ENCODE results near the gene AKAP13. TPM values are rescaled to one million over a fixed set of nuclear protein-coding genes. Genes with fewer than 3 reads are reported as not detected.

Gene AKAP13
- total RNA-seq, 2 experiments from 2014 or later: 83.2 to 85.2 TPM

GRCh38 chr15:85365980-85366379, 14.4 kb upstream of the AKAP13 start:
- H3K36me3 Mint-ChIP-seq: no peaks in the 10 kb centered on the region
- no peak overlapping the region for H3K27ac Mint-ChIP-seq
- peaks cover 13% of the 10 kb centered on the region for H3K4me1 Mint-ChIP-seq
- no peak overlapping the region for H3K4me3 Mint-ChIP-seq
- DNase-seq: no peak
- H3K9me3 Mint-ChIP-seq: no peaks in the 10 kb centered on the region
- peaks cover 3% of the 10 kb centered on the region for H3K27me3 Mint-ChIP-seq

- Mint-ChIP-seq H3K4me3 (no peak overlapping the region), H3K27ac (no peak overlapping the region), H3K27me3 (no peaks in the 10 kb centered on the region), H3K36me3 (no peaks in the 10 kb centered on the region), H3K4me1 (peaks cover 12% of the 10 kb centered on the region), H3K9me3 (no peaks in the 10 kb centered on the region)
- no peak for DNase-seq
These were observed 12.7 kb upstream of the AKAP13 start for GRCh38 chr15:85367741-85368140.

- no peak for DNase-seq
- H3K9me3 Mint-ChIP-seq: no peaks in the 10 kb centered on the region
- H3K36me3 Mint-ChIP-seq: no peaks in the 10 kb centered on the region
- peaks cover 18% of the 10 kb centered on the region for H3K4me1 Mint-ChIP-seq
- no peak overlapping the region for H3K27ac Mint-ChIP-seq
- no peak overlapping the region for H3K4me3 Mint-ChIP-seq
- no peaks in the 10 kb centered on the region for H3K27me3 Mint-ChIP-seq
These were observed 5.6 kb upstream of the AKAP13 start for GRCh38 chr15:85374831-85375230.

- Mint-ChIP-seq H3K27me3 (no peaks in the 10 kb centered on the region), H3K27ac (no peak overlapping the region), H3K9me3 (no peaks in the 10 kb centered on the region), H3K4me1 (peaks cover 26% of the 10 kb centered on the region), H3K4me3 (no peak overlapping the region), H3K36me3 (peaks cover 4% of the 10 kb centered on the region)
- no peak for DNase-seq
These were observed 3.1 kb upstream of the AKAP13 start for GRCh38 chr15:85377269-85377668.

GRCh38 chr15:85377986-85378385, 2.4 kb upstream of the AKAP13 start:
- DNase-seq: no peak
- H3K4me1 Mint-ChIP-seq: peaks cover 33% of the 10 kb centered on the region
- H3K9me3 Mint-ChIP-seq: no peaks in the 10 kb centered on the region
- no peak overlapping the region for H3K27ac Mint-ChIP-seq
- H3K27me3 Mint-ChIP-seq: no peaks in the 10 kb centered on the region
- H3K36me3 Mint-ChIP-seq: peaks cover 8% of the 10 kb centered on the region
- no peak overlapping the region for H3K4me3 Mint-ChIP-seq

GRCh38 chr15:85379403-85380131, 836 bp upstream of the AKAP13 start:
- no peaks in the 10 kb centered on the region for H3K9me3 Mint-ChIP-seq
- H3K27me3 Mint-ChIP-seq: no peaks in the 10 kb centered on the region
- H3K4me3 Mint-ChIP-seq: peak overlapping the region; percentile 88
- peaks cover 8% of the 10 kb centered on the region for H3K36me3 Mint-ChIP-seq
- peaks cover 46% of the 10 kb centered on the region for H3K4me1 Mint-ChIP-seq
- DNase-seq: peak; percentile 69
- peak overlapping the region; percentile 96 for H3K27ac Mint-ChIP-seq

GRCh38 chr15:85380812-85381642, 624 bp downstream of the AKAP13 start:
- Mint-ChIP-seq H3K4me1 (peaks cover 51% of the 10 kb centered on the region), H3K27me3 (no peaks in the 10 kb centered on the region), H3K4me3 (peak overlapping the region; percentile 90), H3K27ac (peak overlapping the region; percentile 92), H3K36me3 (peaks cover 15% of the 10 kb centered on the region), H3K9me3 (no peaks in the 10 kb centered on the region)
- DNase-seq: peak; percentile 69

- peaks cover 51% of the 10 kb centered on the region for H3K4me1 Mint-ChIP-seq
- DNase-seq: no peak
- no peaks in the 10 kb centered on the region for H3K27me3 Mint-ChIP-seq
- H3K27ac Mint-ChIP-seq: peak overlapping the region; percentile 73
- H3K4me3 Mint-ChIP-seq: peak overlapping the region; percentile 90
- peaks cover 19% of the 10 kb centered on the region for H3K36me3 Mint-ChIP-seq
- H3K9me3 Mint-ChIP-seq: no peaks in the 10 kb centered on the region
These were observed 1.7 kb downstream of the AKAP13 start for GRCh38 chr15:85381850-85382751.

GRCh38 chr15:85382942-85383341, 2.5 kb downstream of the AKAP13 start:
- no peaks in the 10 kb centered on the region for H3K27me3 Mint-ChIP-seq
- H3K9me3 Mint-ChIP-seq: no peaks in the 10 kb centered on the region
- no peak overlapping the region for H3K27ac Mint-ChIP-seq
- H3K36me3 Mint-ChIP-seq: peaks cover 23% of the 10 kb centered on the region
- no peak for DNase-seq
- H3K4me3 Mint-ChIP-seq: peak overlapping the region; percentile 90
- peaks cover 45% of the 10 kb centered on the region for H3K4me1 Mint-ChIP-seq

- no peaks in the 10 kb centered on the region for H3K27me3 Mint-ChIP-seq
- no peak for DNase-seq
- H3K4me3 Mint-ChIP-seq: peak overlapping the region; percentile 55
- no peak overlapping the region for H3K27ac Mint-ChIP-seq
- H3K36me3 Mint-ChIP-seq: peaks cover 27% of the 10 kb centered on the region
- H3K9me3 Mint-ChIP-seq: no peaks in the 10 kb centered on the region
- peaks cover 45% of the 10 kb centered on the region for H3K4me1 Mint-ChIP-seq
These were observed 3.2 kb downstream of the AKAP13 start for GRCh38 chr15:85383470-85384148.

GRCh38 chr15:85386261-85386660, 5.9 kb downstream of the AKAP13 start:
- Mint-ChIP-seq H3K4me3 (no peak overlapping the region), H3K4me1 (peaks cover 40% of the 10 kb centered on the region), H3K27ac (no peak overlapping the region), H3K9me3 (no peaks in the 10 kb centered on the region), H3K27me3 (no peaks in the 10 kb centered on the region), H3K36me3 (peaks cover 28% of the 10 kb centered on the region)
- no peak for DNase-seq

- H3K27ac Mint-ChIP-seq: no peak overlapping the region
- DNase-seq: no peak
- H3K4me3 Mint-ChIP-seq: no peak overlapping the region
- no peaks in the 10 kb centered on the region for H3K9me3 Mint-ChIP-seq
- no peaks in the 10 kb centered on the region for H3K27me3 Mint-ChIP-seq
- H3K36me3 Mint-ChIP-seq: peaks cover 30% of the 10 kb centered on the region
- peaks cover 29% of the 10 kb centered on the region for H3K4me1 Mint-ChIP-seq
These were observed 8.3 kb downstream of the AKAP13 start for GRCh38 chr15:85388566-85389305.

GRCh38 chr15:85389306-85389650, 8.9 kb downstream of the AKAP13 start:
- H3K27ac Mint-ChIP-seq: no peak overlapping the region
- H3K27me3 Mint-ChIP-seq: no peaks in the 10 kb centered on the region
- no peak overlapping the region for H3K4me3 Mint-ChIP-seq
- peaks cover 29% of the 10 kb centered on the region for H3K4me1 Mint-ChIP-seq
- peaks cover 30% of the 10 kb centered on the region for H3K36me3 Mint-ChIP-seq
- DNase-seq: no peak
- H3K9me3 Mint-ChIP-seq: no peaks in the 10 kb centered on the region

GRCh38 chr15:85389772-85390171, 9.4 kb downstream of the AKAP13 start:
- peaks cover 32% of the 10 kb centered on the region for H3K4me1 Mint-ChIP-seq
- no peak overlapping the region for H3K4me3 Mint-ChIP-seq
- peaks cover 27% of the 10 kb centered on the region for H3K36me3 Mint-ChIP-seq
- no peaks in the 10 kb centered on the region for H3K27me3 Mint-ChIP-seq
- no peaks in the 10 kb centered on the region for H3K9me3 Mint-ChIP-seq
- H3K27ac Mint-ChIP-seq: no peak overlapping the region
- DNase-seq: no peak

Measured in activated naive CD8-positive, alpha-beta T cell treated with anti-CD3 and anti-CD28 coated beads for 36 hours (primary cell).